IMR-90 (cell line): ENCODE results near the gene IQSEC1. TPM values are rescaled to one million over a fixed set of nuclear protein-coding genes. Genes with fewer than 3 reads are reported as not detected.

Source experiments
- ATAC-seq: fragments of 200-7000 bp; cut with Tn5 transposase; 2 replicates; pipeline ENCODE4 v1.9.1; 2020; ENCODE audit warnings: low read depth, mild to moderate bottlenecking, moderate library complexity
- BruUV-seq: library from RNA; stranded (reverse); fragments of 400-500 nt; replicated peaks from 2 replicates; lab custom pipeline; 2021; lab: Mats Ljungman, UMichigan
- CTCF ChIA-PET: fragments of 300-600 bp; formaldehyde crosslinking; extraction: SDS; loops from one replicate; lab custom pipeline; 2021; ENCODE audit warnings: antibody characterized with exemption; lab: Yijun Ruan, JAX
- POLR2A ChIA-PET: fragments of 300-600 bp; sonication (Branson Sonifier 250); formaldehyde crosslinking; loops from one replicate; lab custom pipeline; 2022; ENCODE audit warnings: antibody characterized with exemption; ENCODE audit not compliant: unreplicated experiment; lab: Charles Lee
- DNase-seq: peaks from one replicate; pipeline ENCODE4 v3.0.0; 2013
- H2AFZ ChIP-seq: replicated peaks from 2 replicates; pipeline ENCODE3; 2013; ENCODE audit warnings: low read length, mild to moderate bottlenecking; ENCODE audit not compliant: poor library complexity
- H2AK5ac ChIP-seq: 2 replicates; pipeline ENCODE4 v1.6.1; 2013; ENCODE audit warnings: low read depth, low read length, inconsistent platforms
- H2AK9ac ChIP-seq: replicated peaks from 2 replicates; pipeline ENCODE3; 2013; ENCODE audit warnings: mild to moderate bottlenecking, low read depth, low read length, moderate library complexity; ENCODE audit not compliant: poor library complexity
- H2BK120ac ChIP-seq: 2 replicates; pipeline ENCODE4 v1.6.1; 2013; ENCODE audit warnings: low read depth, low read length, inconsistent platforms
- H2BK15ac ChIP-seq: 3 replicates; pipeline ENCODE4 v1.6.1; 2013; ENCODE audit warnings: low read depth, low read length, inconsistent platforms
- H2BK20ac ChIP-seq: 2 replicates; pipeline ENCODE4 v1.6.1; 2013; ENCODE audit warnings: low read depth, mild to moderate bottlenecking, inconsistent platforms, low read length, moderate library complexity
- H2BK5ac ChIP-seq: 2 replicates; pipeline ENCODE4 v1.6.1; 2013; ENCODE audit warnings: mild to moderate bottlenecking, low read depth, low read length, inconsistent platforms; ENCODE audit not compliant: poor library complexity, severe bottlenecking
- H3K14ac ChIP-seq: replicated peaks from 2 replicates; pipeline ENCODE4 v1.6.1; 2013; ENCODE audit warnings: low read depth, low read length, inconsistent platforms
- H3K18ac ChIP-seq: 2 replicates; pipeline ENCODE4 v1.6.1; 2013; ENCODE audit warnings: low read depth, low read length, control low read depth
- H3K23ac ChIP-seq: 2 replicates; pipeline ENCODE4 v1.6.1; 2013; ENCODE audit warnings: low read depth, low read length, inconsistent platforms
- H3K27ac ChIP-seq: 2 replicates; pipeline ENCODE4 v1.5.1; 2013; ENCODE audit warnings: mild to moderate bottlenecking, control low read depth, low read length; ENCODE audit not compliant: insufficient read depth
- H3K27me3 ChIP-seq: 2 replicates; pipeline ENCODE4 v1.6.1; 2013; ENCODE audit warnings: low read length; ENCODE audit not compliant: control insufficient read depth, insufficient read depth
- H3K36me3 ChIP-seq: 2 replicates; pipeline ENCODE4 v1.6.1; 2013; ENCODE audit warnings: low read length, mixed read lengths; ENCODE audit not compliant: control insufficient read depth, insufficient read depth
- H3K4ac ChIP-seq: 2 replicates; pipeline ENCODE4 v1.6.1; 2013; ENCODE audit warnings: low read depth, low read length, inconsistent platforms
- H3K4me1 ChIP-seq: 2 replicates; pipeline ENCODE4 v1.6.1; 2013; ENCODE audit warnings: low read length, mixed read lengths; ENCODE audit not compliant: control insufficient read depth, insufficient read depth
- H3K4me2 ChIP-seq: 2 replicates; pipeline ENCODE4 v1.6.1; 2013; ENCODE audit warnings: low read depth, mild to moderate bottlenecking, control low read depth, low read length, moderate library complexity
- H3K4me3 ChIP-seq: 2 replicates; pipeline ENCODE4 v1.5.1; 2013; ENCODE audit warnings: low read depth, mild to moderate bottlenecking, control low read depth, low read length, moderate library complexity; ENCODE audit not compliant: insufficient read depth
- H3K56ac ChIP-seq: 2 replicates; pipeline ENCODE4 v1.6.1; 2013; ENCODE audit warnings: low read length, inconsistent platforms; ENCODE audit not compliant: insufficient read depth; ENCODE audit errors: extremely low read depth
- H3K79me1 ChIP-seq, 2 experiments: 2 replicates each; pipeline ENCODE4 v1.6.1; 2013; ENCODE audit warnings: low read length in 2 of 2, inconsistent platforms in 1 of 2, low read depth in 1 of 2
- H3K9ac ChIP-seq: 2 replicates; pipeline ENCODE4 v1.6.1; 2013; ENCODE audit warnings: low read depth, low read length, control low read depth
- H3K9me1 ChIP-seq: 2 replicates; pipeline ENCODE4 v1.6.1; 2013; ENCODE audit warnings: low read length, inconsistent platforms; ENCODE audit not compliant: insufficient read depth
- H3K9me3 ChIP-seq: 2 replicates; pipeline ENCODE4 v1.6.1; 2013; ENCODE audit warnings: low read length; ENCODE audit not compliant: control insufficient read depth, insufficient read depth
- H4K20me1 ChIP-seq: 2 replicates; pipeline ENCODE4 v1.6.1; 2013; ENCODE audit warnings: low read length, inconsistent platforms; ENCODE audit not compliant: insufficient read depth
- H4K5ac ChIP-seq: 2 replicates; pipeline ENCODE4 v1.6.1; 2013; ENCODE audit warnings: mild to moderate bottlenecking, low read depth, low read length, control low read depth
- H4K8ac ChIP-seq, 2 experiments: 2 replicates each; pipeline ENCODE4 v1.6.1; 2013; ENCODE audit warnings: low read depth in 2 of 2, low read length in 2 of 2, control low read depth in 1 of 2, inconsistent platforms in 1 of 2
- H4K91ac ChIP-seq: 2 replicates; pipeline ENCODE4 v1.6.1; 2013; ENCODE audit warnings: low read depth, low read length, inconsistent platforms; ENCODE audit not compliant: insufficient read depth
- BHLHE40 ChIP-seq: fragments of 150-350 bp; IDR thresholded peaks from 2 replicates; pipeline ENCODE4 v1.6.1; 2016; ENCODE audit warnings: mild to moderate bottlenecking, low read depth, low read length
- CEBPB ChIP-seq: IDR thresholded peaks from 2 replicates; pipeline ENCODE4 v1.6.1; 2012; ENCODE audit warnings: low read depth, low read length, improper control_type of control experiment
- CHD1 ChIP-seq: IDR thresholded peaks from 2 replicates; pipeline ENCODE4 v1.6.1; 2012; ENCODE audit warnings: low read depth, low read length, improper control_type of control experiment
- FOS ChIP-seq: fragments of 150-350 bp; IDR thresholded peaks from 2 replicates; pipeline ENCODE4 v1.6.1; 2016; ENCODE audit warnings: low read depth, low read length
- MAFK ChIP-seq: IDR thresholded peaks from 2 replicates; pipeline ENCODE4 v1.6.1; 2012; ENCODE audit warnings: low read depth, low read length, improper control_type of control experiment
- MAZ ChIP-seq: IDR thresholded peaks from 2 replicates; pipeline ENCODE4 v1.6.1; 2012; ENCODE audit warnings: low read depth, mild to moderate bottlenecking, low read length, improper control_type of control experiment, moderate library complexity, borderline replicate concordance
- MXI1 ChIP-seq: IDR thresholded peaks from 2 replicates; pipeline ENCODE4 v1.6.1; 2012; ENCODE audit warnings: low read depth, mild to moderate bottlenecking, low read length, moderate library complexity, borderline replicate concordance
- NFE2L2 ChIP-seq: fragments of 150-350 bp; IDR thresholded peaks from 2 replicates; pipeline ENCODE4 v1.6.1; 2016; ENCODE audit warnings: low read depth, mild to moderate bottlenecking, low read length
- POLR2A ChIP-seq: IDR thresholded peaks from 2 replicates; pipeline ENCODE4 v1.6.1; 2012; ENCODE audit warnings: mild to moderate bottlenecking, low read depth, low read length
- RAD21 ChIP-seq: IDR thresholded peaks from 2 replicates; pipeline ENCODE4 v1.6.1; 2012; ENCODE audit warnings: low read length, improper control_type of control experiment
- RCOR1 ChIP-seq: IDR thresholded peaks from 2 replicates; pipeline ENCODE4 v1.6.1; 2012; ENCODE audit warnings: mild to moderate bottlenecking, low read length, improper control_type of control experiment; ENCODE audit not compliant: insufficient replicate concordance
- RFX5 ChIP-seq: IDR thresholded peaks from 2 replicates; pipeline ENCODE4 v1.8.0; 2012; ENCODE audit warnings: low read depth, mild to moderate bottlenecking, low read length, moderate library complexity
- SMC3 ChIP-seq: fragments of 150-350 bp; IDR thresholded peaks from 2 replicates; pipeline ENCODE4 v1.6.1; 2016; ENCODE audit warnings: low read depth, mild to moderate bottlenecking, antibody characterized with exemption, low read length, moderate library complexity
- WGBS, 2 experiments: methylation state at CpG; one replicate each; pipeline versions ENCODE4 v1.1.5 to v1.1.7; 2013; ENCODE audit warnings: missing lambda C conversion rate in 2 of 2; ENCODE audit not compliant: insufficient read length in 1 of 2; ENCODE audit errors: extremely low coverage in 2 of 2; 5-methylcytosine and 5-hydroxymethylcytosine counted together
- dilution Hi-C: fragments of 300-500 bp; cut with HindIII; formaldehyde crosslinking; loops from one replicate; pipeline ENCODE4 v1.14.3; 2018; ENCODE audit warnings: low sequenced_read_pairs; ENCODE audit not compliant: unreplicated experiment
- in situ Hi-C: fragments of 300-500 bp; cut with MboI; formaldehyde crosslinking; loops from 3 replicates; pipeline ENCODE4 v1.14.3; 2019; ENCODE audit warnings: low sequenced_read_pairs, inconsistent platforms, mixed read lengths
- intact Hi-C: fragments of 100-400 bp; cut with micrococcal nuclease; formaldehyde crosslinking; loops from 2 replicates; pipeline ENCODE4 v1.10.0; 2022
- polyA plus RNA-seq, 3 experiments: library from polyadenylated mRNA; depleted of rRNA; stranded (reverse); fragments of >200 nt; gene quantifications; 2 replicates each; pipeline ENCODE4 v1.2.3, GENCODE V29; 2012; ENCODE audit warnings: low replicate concordance in 1 of 3
- total RNA-seq: library from RNA; depleted of rRNA; stranded (reverse); fragments of >200 nt; gene quantifications from 2 replicates; pipeline ENCODE4 v1.2.3, GENCODE V29; 2012
- TF ChIP-seq, protein P1 (sequence below): conservative IDR thresholded peaks from 2 replicates; pipeline ENCODE4 v1.5.1; 2012; ENCODE audit warnings: mild to moderate bottlenecking, low read depth, low read length, improper control_type of control experiment
- TF ChIP-seq, protein P2 (sequence below): fragments of 150-350 bp; IDR thresholded peaks from 2 replicates; pipeline ENCODE4 v1.6.1; 2016; ENCODE audit warnings: low read depth, mild to moderate bottlenecking, low read length, moderate library complexity, borderline replicate concordance
- TF ChIP-seq, protein P3 (sequence below): fragments of 150-350 bp; IDR thresholded peaks from 2 replicates; pipeline ENCODE4 v1.6.1; 2017; ENCODE audit warnings: mild to moderate bottlenecking, antibody characterized with exemption, low read length, low read depth

The IQSEC1 gene
- total and polyA plus RNA-seq, 2 of the 4 experiments (the other 2 are of a cell fraction) = 5.9 to 11.9 TPM

DNA sequence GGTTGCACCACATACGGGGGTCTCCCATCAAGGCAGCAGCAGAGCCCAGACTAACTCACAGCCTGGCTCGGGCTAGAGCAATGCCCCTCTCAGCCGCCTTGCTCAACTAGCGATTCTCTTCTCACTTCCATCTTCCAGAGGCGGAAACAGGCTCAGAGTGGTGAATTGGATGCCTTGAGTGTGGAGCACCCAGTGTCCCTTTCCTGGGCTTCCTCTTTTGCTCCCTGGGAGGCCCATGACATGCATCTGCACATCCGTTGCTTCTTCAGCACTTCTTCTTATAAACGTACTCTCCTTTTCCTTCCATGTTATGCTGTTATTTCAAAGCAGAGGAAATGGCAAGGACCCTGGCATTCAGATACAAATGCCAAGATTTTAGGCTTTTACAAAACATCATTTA lies 2.1 kb upstream of the IQSEC1 start:
- ATAC-seq (no peak), DNase-seq (no peak)
- Histone ChIP-seq H2BK20ac (no peak overlapping the region), H3K9me3 (peaks cover 3% of the 10 kb centered on the region; the same call in 1 of the 2 replicates), H2AK9ac (no peak overlapping the region), H2AK5ac (no peak overlapping the region), H3K4me3 (no peak overlapping the region), H2BK120ac (no peak overlapping the region), H3K27me3 (peaks cover 82% of the 10 kb centered on the region), H3K4me1 (no peaks in the 10 kb centered on the region), H4K91ac (no peak overlapping the region), H2BK5ac (no peak overlapping the region), H3K4me2 (no peak overlapping the region), H4K5ac (no peak overlapping the region), H3K23ac (no peak overlapping the region), H3K4ac (no peak overlapping the region), H3K79me1 (no peaks in the 10 kb centered on the region), H2BK15ac (no peak overlapping the region), H2AFZ (no peak overlapping the region), H3K14ac (no peak overlapping the region), H3K27ac (no peak overlapping the region), H3K56ac (no peak overlapping the region), H4K8ac (no peak overlapping the region), H3K9me1 (no peaks in the 10 kb centered on the region), H3K9ac (no peak overlapping the region), H3K18ac (no peak overlapping the region), H3K36me3 (no peaks in the 10 kb centered on the region), H4K20me1 (no peaks in the 10 kb centered on the region)
- dilution Hi-C loops (no loop called here), in situ Hi-C loops (no loop called here), intact Hi-C loops (no loop called here)
- no TSS peak for BruUV-seq
- no CpG with 5 or more reads among the region's 7 CpGs for WGBS, 2 experiments
- POLR2A ChIA-PET = no interaction called here
- TF ChIP-seq BHLHE40 (no peak), CEBPB (no peak), RFX5 (no peak), MAFK (no peak), SMC3 (no peak), RAD21 (no peak), FOS (no peak), POLR2A (no peak), MAZ (no peak), NFE2L2 (no peak), CHD1 (no peak), RCOR1 (no peak), MXI1 (no peak)
- TF ChIP-seq, protein P1, sequence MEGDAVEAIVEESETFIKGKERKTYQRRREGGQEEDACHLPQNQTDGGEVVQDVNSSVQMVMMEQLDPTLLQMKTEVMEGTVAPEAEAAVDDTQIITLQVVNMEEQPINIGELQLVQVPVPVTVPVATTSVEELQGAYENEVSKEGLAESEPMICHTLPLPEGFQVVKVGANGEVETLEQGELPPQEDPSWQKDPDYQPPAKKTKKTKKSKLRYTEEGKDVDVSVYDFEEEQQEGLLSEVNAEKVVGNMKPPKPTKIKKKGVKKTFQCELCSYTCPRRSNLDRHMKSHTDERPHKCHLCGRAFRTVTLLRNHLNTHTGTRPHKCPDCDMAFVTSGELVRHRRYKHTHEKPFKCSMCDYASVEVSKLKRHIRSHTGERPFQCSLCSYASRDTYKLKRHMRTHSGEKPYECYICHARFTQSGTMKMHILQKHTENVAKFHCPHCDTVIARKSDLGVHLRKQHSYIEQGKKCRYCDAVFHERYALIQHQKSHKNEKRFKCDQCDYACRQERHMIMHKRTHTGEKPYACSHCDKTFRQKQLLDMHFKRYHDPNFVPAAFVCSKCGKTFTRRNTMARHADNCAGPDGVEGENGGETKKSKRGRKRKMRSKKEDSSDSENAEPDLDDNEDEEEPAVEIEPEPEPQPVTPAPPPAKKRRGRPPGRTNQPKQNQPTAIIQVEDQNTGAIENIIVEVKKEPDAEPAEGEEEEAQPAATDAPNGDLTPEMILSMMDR = no peak
- TF ChIP-seq, protein P2, sequence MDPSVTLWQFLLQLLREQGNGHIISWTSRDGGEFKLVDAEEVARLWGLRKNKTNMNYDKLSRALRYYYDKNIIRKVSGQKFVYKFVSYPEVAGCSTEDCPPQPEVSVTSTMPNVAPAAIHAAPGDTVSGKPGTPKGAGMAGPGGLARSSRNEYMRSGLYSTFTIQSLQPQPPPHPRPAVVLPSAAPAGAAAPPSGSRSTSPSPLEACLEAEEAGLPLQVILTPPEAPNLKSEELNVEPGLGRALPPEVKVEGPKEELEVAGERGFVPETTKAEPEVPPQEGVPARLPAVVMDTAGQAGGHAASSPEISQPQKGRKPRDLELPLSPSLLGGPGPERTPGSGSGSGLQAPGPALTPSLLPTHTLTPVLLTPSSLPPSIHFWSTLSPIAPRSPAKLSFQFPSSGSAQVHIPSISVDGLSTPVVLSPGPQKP = no peak
- TF ChIP-seq, protein P3, sequence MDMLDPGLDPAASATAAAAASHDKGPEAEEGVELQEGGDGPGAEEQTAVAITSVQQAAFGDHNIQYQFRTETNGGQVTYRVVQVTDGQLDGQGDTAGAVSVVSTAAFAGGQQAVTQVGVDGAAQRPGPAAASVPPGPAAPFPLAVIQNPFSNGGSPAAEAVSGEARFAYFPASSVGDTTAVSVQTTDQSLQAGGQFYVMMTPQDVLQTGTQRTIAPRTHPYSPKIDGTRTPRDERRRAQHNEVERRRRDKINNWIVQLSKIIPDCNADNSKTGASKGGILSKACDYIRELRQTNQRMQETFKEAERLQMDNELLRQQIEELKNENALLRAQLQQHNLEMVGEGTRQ = no peak
- CTCF ChIA-PET = no interaction called here
